Endothelial cell of umbilical vein (primary cell): ENCODE data around the gene URAD. TPM values are rescaled to one million over a fixed set of nuclear protein-coding genes. Genes with fewer than 3 reads are reported as not detected.

Experiments used
- BruUV-seq: library from RNA; stranded (reverse); fragments of 400-500 nt; replicated peaks from 2 replicates; lab custom pipeline; 2021; lab: Mats Ljungman, UMichigan
- CTCF ChIA-PET: fragments of 300-600, 350-600 bp; sonication (Branson Sonifier 250); formaldehyde crosslinking; loops from one replicate; lab custom pipeline; 2021; ENCODE audit warnings: antibody characterized with exemption, inconsistent platforms; lab: Charles Lee
- POLR2A ChIA-PET: fragments of 300-600, 350-600 bp; sonication (Branson Sonifier 250); formaldehyde crosslinking; loops from one replicate; lab custom pipeline; 2021; ENCODE audit warnings: antibody characterized with exemption, inconsistent platforms; lab: Charles Lee
- DNase-seq: peaks from one replicate; pipeline ENCODE4 v3.0.0-alpha.2; 2011; ENCODE audit warnings: low read depth, low spot score
- FAIRE-seq: peaks from 2 replicates; lab custom pipeline; 2011; peaks lifted over from hg19 to GRCh38; lab: Jason Lieb, UNC
- H2AFZ ChIP-seq: 2 replicates; pipeline ENCODE4 v1.6.0; 2012; ENCODE audit warnings: low read depth, low read length, control low read depth, inconsistent platforms
- H3K27ac ChIP-seq: 2 replicates; pipeline ENCODE4 v1.5.1; 2011; ENCODE audit warnings: low read depth, mild to moderate bottlenecking, control low read depth, low read length, moderate library complexity; ENCODE audit not compliant: insufficient read depth
- H3K27me3 ChIP-seq, 2 experiments: 2 replicates each; pipeline versions ENCODE4 v1.6.0 to v1.6.1; 2011; ENCODE audit warnings: low read length in 2 of 2, mixed read lengths in 1 of 2; ENCODE audit not compliant: control insufficient read depth in 2 of 2, insufficient read depth in 2 of 2
- H3K36me3 ChIP-seq, 2 experiments: 2 replicates in 1 of 2; 3 replicates in 1 of 2; pipeline ENCODE4 v1.5.1; 2011; ENCODE audit warnings: low read length in 2 of 2, mild to moderate bottlenecking in 1 of 2, moderate library complexity in 1 of 2; ENCODE audit not compliant: control insufficient read depth in 2 of 2, insufficient read depth in 2 of 2; ENCODE audit errors: extremely low read depth in 1 of 2
- H3K4me1 ChIP-seq: 3 replicates; pipeline ENCODE4 v1.5.1; 2011; ENCODE audit warnings: mild to moderate bottlenecking, low read length; ENCODE audit not compliant: control insufficient read depth, insufficient read depth; ENCODE audit errors: extremely low read depth
- H3K4me2 ChIP-seq: 2 replicates; pipeline ENCODE4 v1.6.1; 2011; ENCODE audit warnings: low read length, control low read depth, mixed read lengths; ENCODE audit not compliant: insufficient read depth
- H3K4me3 ChIP-seq, 3 experiments: fragments of 200-600 bp in 1 of 3; sonication (generic), shearing (Covaris generic) in 1 of 3; replicated peaks in 1 of 3; 2 replicates each; pipeline ENCODE4 v1.5.1; 2011 to 2016; ENCODE audit warnings: control low read depth in 3 of 3, low read length in 3 of 3, mild to moderate bottlenecking in 2 of 3, inconsistent platforms in 1 of 3, low read depth in 1 of 3, moderate library complexity in 1 of 3; ENCODE audit not compliant: insufficient read depth in 1 of 3
- H3K79me2 ChIP-seq: 2 replicates; pipeline ENCODE4 v1.6.0; 2012; ENCODE audit warnings: low read length, inconsistent platforms; ENCODE audit not compliant: control insufficient read depth, insufficient read depth
- H3K9ac ChIP-seq: replicated peaks from 2 replicates; pipeline ENCODE3; 2011; ENCODE audit warnings: low read length, control low read depth; ENCODE audit not compliant: insufficient read depth; ENCODE audit errors: extremely low read depth
- H3K9me1 ChIP-seq: replicated peaks from 3 replicates; pipeline ENCODE4 v1.6.0; 2011; ENCODE audit warnings: mild to moderate bottlenecking, low read length; ENCODE audit not compliant: control insufficient read depth, insufficient read depth; ENCODE audit errors: extremely low read depth
- H3K9me3 ChIP-seq: replicated peaks from 2 replicates; pipeline ENCODE4 v1.5.1; 2012; ENCODE audit warnings: low read length, inconsistent platforms; ENCODE audit not compliant: control insufficient read depth, insufficient read depth
- H4K20me1 ChIP-seq: replicated peaks from 2 replicates; pipeline ENCODE3; 2011; ENCODE audit warnings: mild to moderate bottlenecking, low read length; ENCODE audit not compliant: control insufficient read depth, insufficient read depth; ENCODE audit errors: extremely low read depth
- CTCF ChIP-seq, 2 donors: IDR thresholded peaks; 1 replicate in 1 of 2; 2 replicates in 1 of 2; pipeline ENCODE4 v1.5.1; 2011; ENCODE audit warnings: low read length in 2 of 2, mild to moderate bottlenecking in 2 of 2, moderate library complexity in 2 of 2, control low read depth in 1 of 2, inconsistent platforms in 1 of 2, low read depth in 1 of 2; ENCODE audit not compliant: insufficient read depth in 1 of 2; ENCODE audit errors: extremely low read depth in 1 of 2
- EZH2 ChIP-seq: IDR thresholded peaks from 2 replicates; pipeline ENCODE4 v1.6.1; 2012; ENCODE audit warnings: borderline replicate concordance, low read depth, mild to moderate bottlenecking, moderate library complexity, low read length, inconsistent platforms; ENCODE audit not compliant: severe bottlenecking
- FOS ChIP-seq: IDR thresholded peaks from 2 replicates; pipeline ENCODE4 v1.6.1; 2011; ENCODE audit warnings: mild to moderate bottlenecking, low read length, moderate library complexity, borderline replicate concordance; ENCODE audit not compliant: insufficient read depth
- GATA2 ChIP-seq: IDR thresholded peaks from 2 replicates; pipeline ENCODE4 v1.7.0; 2011; ENCODE audit warnings: low read depth, mild to moderate bottlenecking, moderate library complexity, mixed read lengths, low read length; ENCODE audit not compliant: insufficient read length, insufficient read depth
- JUN ChIP-seq: IDR thresholded peaks from 2 replicates; pipeline ENCODE4 v1.6.1; 2011; ENCODE audit warnings: borderline replicate concordance, low read depth; ENCODE audit not compliant: insufficient read length, insufficient read depth
- MAX ChIP-seq: IDR thresholded peaks from 2 replicates; pipeline ENCODE4 v1.6.1; 2011; ENCODE audit not compliant: insufficient read depth, insufficient read length
- MYC ChIP-seq: IDR thresholded peaks from one replicate; pipeline ENCODE4 v1.6.1; 2011; ENCODE audit warnings: mild to moderate bottlenecking, low read depth, low read length
- POLR2A ChIP-seq: IDR thresholded peaks from 2 replicates; pipeline ENCODE4 v1.6.1; 2012; ENCODE audit warnings: low read depth, mild to moderate bottlenecking, control low read depth, low read length
- POLR2AphosphoS5 ChIP-seq: IDR thresholded peaks from 2 replicates; pipeline ENCODE4 v1.6.1; 2012; ENCODE audit warnings: low read depth, mild to moderate bottlenecking, control low read depth, low read length, moderate library complexity; ENCODE audit not compliant: insufficient read depth
- dilution Hi-C: fragments of 300-500 bp; cut with MboI; formaldehyde crosslinking; loops from one replicate; pipeline ENCODE4 v1.15.0; 2019; ENCODE audit warnings: low sequenced_read_pairs; ENCODE audit not compliant: extremely low pct_ligation_motif_present
- intact Hi-C: fragments of 100-400 bp; cut with micrococcal nuclease; formaldehyde crosslinking; loops from one replicate; pipeline ENCODE4 v1.10.0; 2022
- polyA plus RNA-seq, 4 experiments: library from polyadenylated mRNA; depleted of rRNA in 3 of 4; stranded (reverse) in 3 of 4; unstranded in 1 of 4; fragments of >200 nt; gene quantifications; 2 replicates each; pipeline versions ENCODE4 v1.2.1 to v1.2.3, GENCODE V29; 2011 to 2012; ENCODE audit warnings: missing spikeins in 1 of 4
- total RNA-seq: library from RNA; stranded (reverse); gene quantifications from 2 replicates; pipeline ENCODE4 v1.2.3, GENCODE V29; 2021

URAD gene
- total and polyA plus RNA-seq, 2 donors (not counting 3 experiments of a cell fraction or from before 2014, with no cell fraction given): not detected

GRCh38 chr13:28012383-28012782, 23.9 kb upstream of the URAD start:
- Histone ChIP-seq H3K27ac (no peak overlapping the region), H3K9me1 (no peaks in the 10 kb centered on the region), H3K79me2 (no peaks in the 10 kb centered on the region), H2AFZ (no peak overlapping the region), H3K4me3 (no peak overlapping the region), H3K27me3 (no peaks in the 10 kb centered on the region), H4K20me1 (no peaks in the 10 kb centered on the region), H3K4me2 (no peak overlapping the region), H3K9me3 (no peaks in the 10 kb centered on the region), H3K36me3 (no peaks in the 10 kb centered on the region), H3K9ac (no peak overlapping the region), H3K4me1 (no peaks in the 10 kb centered on the region)
- intact Hi-C loops (no loop called here), dilution Hi-C loops (no loop called here)
- CTCF ChIA-PET: no interaction called here
- no TSS peak for BruUV-seq
- DNase-seq: no peak
- no peak for TF ChIP-seq EZH2
- TF ChIP-seq POLR2A: no peak
- TF ChIP-seq JUN: no peak
- TF ChIP-seq MAX: no peak
- TF ChIP-seq POLR2AphosphoS5: no peak
- no peak for TF ChIP-seq GATA2
- TF ChIP-seq CTCF (IDR thresholded peaks at IDR 0.05; ENCODE audit: extremely low read depth in 1 of 2, insufficient read depth in 1 of 2, low read depth in 1 of 2, low read length in 2 of 2): no peak
- no peak for TF ChIP-seq MYC
- no peak for TF ChIP-seq FOS
- FAIRE-seq: no peak
- POLR2A ChIA-PET: no interaction called here
